T-helper 1 cell treated with Interleukin-12 subunit alpha and Interleukin-12 subunit beta and Interleukin-4 antibody, amounts not matched to agents 30 μg/mL and 1 μg/mL, for 36 hours (primary cell): ENCODE measurements around the gene AGA.

Experiments
- H3K27ac Mint-ChIP-seq: one replicate; pipeline ENCODE4 v1.8.0; 2021; ENCODE audit warnings: mild to moderate bottlenecking, mixed read lengths
- H3K27me3 Mint-ChIP-seq: one replicate; pipeline ENCODE4 v1.8.0; 2021; ENCODE audit warnings: low read depth, mixed read lengths
- H3K36me3 Mint-ChIP-seq: one replicate; pipeline ENCODE4 v1.8.0; 2021; ENCODE audit warnings: low read depth, mixed read lengths
- H3K4me1 Mint-ChIP-seq: one replicate; pipeline ENCODE4 v1.8.0; 2021; ENCODE audit warnings: low read depth, mixed read lengths
- H3K4me3 Mint-ChIP-seq: one replicate; pipeline ENCODE4 v1.8.0; 2021; ENCODE audit warnings: mild to moderate bottlenecking, moderate library complexity, mixed read lengths
- H3K9me3 Mint-ChIP-seq: one replicate; pipeline ENCODE4 v1.8.0; 2021; ENCODE audit warnings: mixed read lengths

AGA gene

GRCh38 chr4:177441803-177442622, at the start of gene AGA:
TSS of gene AGA (minus strand) at chr4:177442437. CDS start at chr4:177442375, 62 bp downstream.
- peak within 1 kb of the TSS; percentile 97 for H3K27ac Mint-ChIP-seq
- peaks cover 13% of the 10 kb centered on the region for H3K36me3 Mint-ChIP-seq
- H3K9me3 Mint-ChIP-seq = no peaks in the 10 kb centered on the region
- peak within 1 kb of the TSS; percentile 95 for H3K4me3 Mint-ChIP-seq
- H3K4me1 Mint-ChIP-seq = peaks cover 31% of the 10 kb centered on the region
- no peaks in the 10 kb centered on the region for H3K27me3 Mint-ChIP-seq

- Mint-ChIP-seq H3K27me3 (no peaks in the 10 kb centered on the region), H3K36me3 (no peaks in the 10 kb centered on the region), H3K9me3 (peaks cover 3% of the 10 kb centered on the region), H3K27ac (no peak overlapping the region), H3K4me1 (no peaks in the 10 kb centered on the region), H3K4me3 (no peak overlapping the region)
These were observed 49.8 kb upstream of the AGA start for GRCh38 chr4:177492022-177492421.

GRCh38 chr4:177490769-177491168, 48.5 kb upstream of the AGA start:
- Mint-ChIP-seq H3K9me3 (peaks cover 3% of the 10 kb centered on the region), H3K27me3 (no peaks in the 10 kb centered on the region), H3K36me3 (peaks cover 2% of the 10 kb centered on the region), H3K4me3 (no peak overlapping the region), H3K4me1 (no peaks in the 10 kb centered on the region), H3K27ac (no peak overlapping the region)

- H3K27ac Mint-ChIP-seq = no peak overlapping the region
- peaks cover 3% of the 10 kb centered on the region for H3K9me3 Mint-ChIP-seq
- H3K4me1 Mint-ChIP-seq = no peaks in the 10 kb centered on the region
- H3K27me3 Mint-ChIP-seq = no peaks in the 10 kb centered on the region
- peaks cover 2% of the 10 kb centered on the region for H3K36me3 Mint-ChIP-seq
- H3K4me3 Mint-ChIP-seq = no peak overlapping the region
These were observed 47.4 kb upstream of the AGA start for GRCh38 chr4:177489471-177490246.

GRCh38 chr4:177487977-177488376, 45.7 kb upstream of the AGA start:
- Mint-ChIP-seq H3K9me3 (peaks cover 3% of the 10 kb centered on the region), H3K27ac (no peak overlapping the region), H3K36me3 (peaks cover 2% of the 10 kb centered on the region), H3K27me3 (no peaks in the 10 kb centered on the region), H3K4me3 (no peak overlapping the region), H3K4me1 (peaks cover 9% of the 10 kb centered on the region)

- Mint-ChIP-seq H3K27me3 (no peaks in the 10 kb centered on the region), H3K36me3 (peaks cover 2% of the 10 kb centered on the region), H3K9me3 (peaks cover 3% of the 10 kb centered on the region), H3K4me3 (no peak overlapping the region), H3K4me1 (peaks cover 11% of the 10 kb centered on the region), H3K27ac (no peak overlapping the region)
These were observed 43.3 kb upstream of the AGA start for GRCh38 chr4:177485528-177485927.

- Mint-ChIP-seq H3K36me3 (peaks cover 2% of the 10 kb centered on the region), H3K27me3 (no peaks in the 10 kb centered on the region), H3K9me3 (peaks cover 3% of the 10 kb centered on the region), H3K27ac (no peak overlapping the region), H3K4me3 (no peak overlapping the region), H3K4me1 (peaks cover 11% of the 10 kb centered on the region)
These were observed 42.4 kb upstream of the AGA start for GRCh38 chr4:177484613-177485021.

GRCh38 chr4:177483760-177484159, 41.5 kb upstream of the AGA start:
- Mint-ChIP-seq H3K27ac (no peak overlapping the region), H3K9me3 (peaks cover 3% of the 10 kb centered on the region), H3K4me1 (peaks cover 11% of the 10 kb centered on the region), H3K36me3 (peaks cover 2% of the 10 kb centered on the region), H3K27me3 (no peaks in the 10 kb centered on the region), H3K4me3 (no peak overlapping the region)

- H3K27me3 Mint-ChIP-seq = no peaks in the 10 kb centered on the region
- peaks cover 11% of the 10 kb centered on the region for H3K4me1 Mint-ChIP-seq
- H3K27ac Mint-ChIP-seq = no peak overlapping the region
- H3K9me3 Mint-ChIP-seq = peaks cover 3% of the 10 kb centered on the region
- H3K36me3 Mint-ChIP-seq = peaks cover 2% of the 10 kb centered on the region
- H3K4me3 Mint-ChIP-seq = no peak overlapping the region
These were observed 41.0 kb upstream of the AGA start for GRCh38 chr4:177483271-177483670.

- Mint-ChIP-seq H3K4me1 (peaks cover 11% of the 10 kb centered on the region), H3K27ac (no peak overlapping the region), H3K4me3 (no peak overlapping the region), H3K36me3 (peaks cover 2% of the 10 kb centered on the region), H3K27me3 (no peaks in the 10 kb centered on the region), H3K9me3 (peaks cover under 1% of the 10 kb centered on the region)
These were observed 40.1 kb upstream of the AGA start for GRCh38 chr4:177482367-177482766.

- Mint-ChIP-seq H3K9me3 (no peaks in the 10 kb centered on the region), H3K36me3 (no peaks in the 10 kb centered on the region), H3K4me1 (peaks cover 11% of the 10 kb centered on the region), H3K27me3 (no peaks in the 10 kb centered on the region), H3K4me3 (no peak overlapping the region), H3K27ac (no peak overlapping the region)
These were observed 38.6 kb upstream of the AGA start for GRCh38 chr4:177480795-177481194.

- Mint-ChIP-seq H3K27ac (no peak overlapping the region), H3K4me1 (peaks cover 10% of the 10 kb centered on the region), H3K27me3 (no peaks in the 10 kb centered on the region), H3K9me3 (no peaks in the 10 kb centered on the region), H3K36me3 (no peaks in the 10 kb centered on the region), H3K4me3 (no peak overlapping the region)
These were observed 36.8 kb upstream of the AGA start for GRCh38 chr4:177479063-177479462.

GRCh38 chr4:177478496-177478895, 36.3 kb upstream of the AGA start:
- Mint-ChIP-seq H3K4me1 (peaks cover 7% of the 10 kb centered on the region), H3K27ac (no peak overlapping the region), H3K27me3 (no peaks in the 10 kb centered on the region), H3K36me3 (no peaks in the 10 kb centered on the region), H3K9me3 (no peaks in the 10 kb centered on the region), H3K4me3 (no peak overlapping the region)

GRCh38 chr4:177473991-177474390, 31.8 kb upstream of the AGA start:
- Mint-ChIP-seq H3K27ac (no peak overlapping the region), H3K27me3 (peaks cover 3% of the 10 kb centered on the region), H3K36me3 (no peaks in the 10 kb centered on the region), H3K9me3 (no peaks in the 10 kb centered on the region), H3K4me3 (no peak overlapping the region), H3K4me1 (no peaks in the 10 kb centered on the region)

GRCh38 chr4:177464026-177464425, 21.8 kb upstream of the AGA start:
- Mint-ChIP-seq H3K4me3 (no peak overlapping the region), H3K27ac (no peak overlapping the region), H3K4me1 (no peaks in the 10 kb centered on the region), H3K9me3 (no peaks in the 10 kb centered on the region), H3K27me3 (no peaks in the 10 kb centered on the region), H3K36me3 (no peaks in the 10 kb centered on the region)
